Heart right ventricle (tissue), 16 donors: ENCODE results near the gene CGAS. TPM values are rescaled to one million over a fixed set of nuclear protein-coding genes. Genes with fewer than 3 reads are reported as not detected.

Experiments used
- ATAC-seq, 8 donors: fragments of 200-7000 bp; cut with Tn5 transposase; one replicate each; pipeline ENCODE4 v1.9.1; 2020; ENCODE audit warnings: mild to moderate bottlenecking in 8 of 8, moderate library complexity in 8 of 8, moderate number of reproducible peaks in 1 of 8
- DNase-seq, 2 donors: peaks; one replicate each; pipeline ENCODE4 v3.0.0-alpha.2; 2020
- H3K27ac ChIP-seq, 10 donors: fragments of 200-600 bp; sonication (generic) in 2 of 10; one replicate each; pipeline versions ENCODE4 v1.5.0 to v1.8.0; 2020 to 2022; ENCODE audit warnings: mild to moderate bottlenecking in 3 of 10
- H3K27me3 ChIP-seq, 7 donors: fragments of 200-600 bp; one replicate each; pipeline ENCODE4 v1.8.0; 2021 to 2022; ENCODE audit warnings: mild to moderate bottlenecking in 2 of 7
- H3K36me3 ChIP-seq, 9 donors: fragments of 200-600 bp; sonication (generic) in 1 of 9; one replicate each; pipeline versions ENCODE4 v1.5.0 to v1.8.0; 2020 to 2022; ENCODE audit warnings: mild to moderate bottlenecking in 2 of 9
- H3K4me1 ChIP-seq, 9 donors: fragments of 200-600 bp; sonication (generic) in 1 of 9; one replicate each; pipeline versions ENCODE4 v1.5.0 to v1.8.0; 2020 to 2022; ENCODE audit warnings: mild to moderate bottlenecking in 4 of 9
- H3K4me3 ChIP-seq, 10 donors: fragments of 200-600 bp; sonication (generic) in 2 of 10; one replicate each; pipeline versions ENCODE4 v1.5.0 to v1.8.0; 2020 to 2022; ENCODE audit warnings: mild to moderate bottlenecking in 7 of 10, moderate library complexity in 2 of 10
- H3K9me3 ChIP-seq, 11 donors: fragments of 200-600 bp in 10 of 11; sonication (generic) in 2 of 11; one replicate each; pipeline versions ENCODE4 v1.5.0 to v1.8.0; 2013 to 2022; ENCODE audit warnings: mild to moderate bottlenecking in 2 of 11, control low read depth in 1 of 11, moderate library complexity in 1 of 11
- CTCF ChIP-seq, 9 donors: fragments of 200-600 bp; sonication (generic) in 2 of 9; IDR thresholded peaks; one replicate each; pipeline versions ENCODE4 v1.5.0 to v1.8.0; 2021 to 2022; ENCODE audit warnings: antibody characterized with exemption in 9 of 9, mild to moderate bottlenecking in 5 of 9, moderate library complexity in 1 of 9
- WGBS, 2 donors: extraction: QIAGEN DNeasy Blood & Tissue Kit; methylation state at CpG; one replicate each; pipeline ENCODE4 v1.1.7; 2013; ENCODE audit warnings: inconsistent platforms in 1 of 2; 5-methylcytosine and 5-hydroxymethylcytosine counted together
- intact Hi-C, 10 donors: fragments of 100-400 bp; cut with DNase I; formaldehyde crosslinking; loops; one replicate each; pipeline versions ENCODE4 v1.11.1 to v1.14.2; 2022
- polyA plus RNA-seq, 2 donors: library from polyadenylated mRNA; stranded (reverse); fragments of 200-250 nt; gene quantifications; one replicate each; pipeline ENCODE4 v1.2.3, GENCODE V29; 2013
- total RNA-seq, 10 donors: library from RNA; stranded (reverse); fragmentation: NEBNext Ultra II Directional in 3 of 10; extraction: Animal tissue kit (Norgen Biotek cat#: 25700) in 3 of 10; gene quantifications; one replicate each; pipeline versions ENCODE4 v1.2.1 to v1.2.4, GENCODE V29; 2021 to 2023
- donor health status: Arrhythmogenic right ventricular cardiomyopathy.
- donor health status: ischemic (EF 13 %, LVEDD 7.1; RV severe dilation, severe dysfunction).
- donor health status: healthy with polysubstance abuse.
- donor health status: DM: no; HTN: yes; CAD: no.
- donor health status: DM: no; HTN: no; CAD: no.
- donor health status: ischemic (EF 25% LVEDD 6.9; RV normal size, moderate dysfunction).
- donor health status: ischemic (EF 25% LVEDD 5.7; RV mildly dilated, moderate dysfunction).
- donor health status: healthy.
- donor health status: DM: yes; HTN: yes; CAD: no.
- donor health status: Ischemic cardiomyopathy.
- donor health status: ischemic (EF 35%, LVEDD 5.7; RV mildly dilated, moderate dysfunction).
- donor health status: nonischemic (EF 11% LVEDD 7.7; RV severe dilation, severe dysfunction).
- donor health status: DM: yes; HTN: yes; CAD: no.
- donor health status: PGD.
- donor health status: ischemic (EF 29% LVEDD 5.4; RV normal size, mild dysfunction).
- donor health status: nonischemic (EF 23%, LVEDD 6.1; RV moderate dilation, normal function).

The CGAS gene
- total and polyA plus RNA-seq, 12 donors: 0.46 to 4.1 (median 1.1) TPM

GRCh38 chr6:73484438-73484837 is 32.3 kb upstream of the CGAS start:
- Histone ChIP-seq H3K4me3 (no peak overlapping the region), H3K9me3 (no peaks in the 10 kb centered on the region), H3K27ac (no peak overlapping the region), H3K36me3 (peaks cover 0 to 100% (median 75%) of the 10 kb centered on the region in 9 donors), H3K4me1 (no peaks in the 10 kb centered on the region), H3K27me3 (no peaks in the 10 kb centered on the region)
- TF ChIP-seq CTCF (IDR thresholded peaks at IDR 0.05): no peak
- ATAC-seq (no peak), DNase-seq (no peak)
- 96 to 100% methylated on average over 2 of the region's 2 CpGs for WGBS, 2 donors
- intact Hi-C loops: no loop called here

GRCh38 chr6:73481969-73482368 is 29.9 kb upstream of the CGAS start:
- H3K9me3 ChIP-seq: no peaks in the 10 kb centered on the region
- intact Hi-C loops: no loop called here
- TF ChIP-seq CTCF (IDR thresholded peaks at IDR 0.05): no peak
- WGBS, 2 donors: 90 to 91% methylated on average over 12 of the region's 12 CpGs
- H3K27ac ChIP-seq: no peak overlapping the region
- H3K4me1 ChIP-seq: no peaks in the 10 kb centered on the region
- no peak for ATAC-seq
- no peaks in the 10 kb centered on the region for H3K27me3 ChIP-seq
- DNase-seq: no peak
- H3K36me3 ChIP-seq: peaks cover 0 to 100% (median 59%) of the 10 kb centered on the region in 9 donors
- no peak overlapping the region for H3K4me3 ChIP-seq

- Histone ChIP-seq H3K4me3 (no peak overlapping the region), H3K27me3 (no peaks in the 10 kb centered on the region), H3K36me3 (peaks cover 0 to 100% (median 61%) of the 10 kb centered on the region in 9 donors), H3K9me3 (no peaks in the 10 kb centered on the region), H3K4me1 (peaks cover 0 to 1% (median 0%) of the 10 kb centered on the region in 9 donors), H3K27ac (no peak overlapping the region)
- no peak for TF ChIP-seq CTCF (IDR thresholded peaks at IDR 0.05)
- no peak for ATAC-seq
- intact Hi-C loops: no loop called here
- 94 to 99% methylated on average over 4 of the region's 4 CpGs for WGBS, 2 donors
- DNase-seq: no peak
Measured at GRCh38 chr6:73477407-73477806, 25.3 kb upstream of the CGAS start.

- WGBS, 2 donors: 98% methylated on average over 10 of the region's 10 CpGs
- peaks cover 0 to 100% (median 61%) of the 10 kb centered on the region in 9 donors for H3K36me3 ChIP-seq
- TF ChIP-seq CTCF (IDR thresholded peaks at IDR 0.05): no peak
Measured at GRCh38 chr6:73476723-73477122, 24.6 kb upstream of the CGAS start.

More at GRCh38 chr6:73476723-73477122, 24.6 kb upstream of the CGAS start:
- H3K4me1 ChIP-seq: peaks cover 0 to 8% (median 0%) of the 10 kb centered on the region in 9 donors
- intact Hi-C loops: no loop called here
- no peak overlapping the region for H3K27ac ChIP-seq
- no peaks in the 10 kb centered on the region for H3K27me3 ChIP-seq
- H3K9me3 ChIP-seq: no peaks in the 10 kb centered on the region
- H3K4me3 ChIP-seq: no peak overlapping the region
- ATAC-seq (no peak), DNase-seq (no peak)
